GM18517 (cell line): ENCODE results near the gene ZNF697.
"Not testable (repeated sequence)": the region's sequence is repeated elsewhere in the genome, so short reads cannot be mapped to it uniquely, and the experiment has no call there.

Source experiments
- ATAC-seq: cut with Tn5 transposase; IDR thresholded peaks from one replicate; pipeline ENCODE4 v1.9.1; 2021; ENCODE audit warnings: mild to moderate bottlenecking, moderate library complexity; ENCODE audit not compliant: unreplicated experiment

Gene ZNF697

GRCh38 chr1:119632103-119632490 lies 16.0 kb downstream of the ZNF697 start:
- no peak for ATAC-seq

- ATAC-seq, result no peak
These were observed 16.5 kb downstream of the ZNF697 start for GRCh38 chr1:119631433-119632102.

- ATAC-seq, result no peak
These were observed 17.0 kb downstream of the ZNF697 start for GRCh38 chr1:119631086-119631432.

GRCh38 chr1:119626841-119627240 lies 21.2 kb downstream of the ZNF697 start:
- ATAC-seq, result no peak

- no peak for ATAC-seq
These were observed 22.0 kb downstream of the ZNF697 start for GRCh38 chr1:119626011-119626545.

GRCh38 chr1:119623678-119624077 lies 24.4 kb downstream of the ZNF697 start:
- no peak for ATAC-seq

- no peak for ATAC-seq
These were observed 24.9 kb downstream of the ZNF697 start for GRCh38 chr1:119623193-119623515.

- ATAC-seq, result no peak
These were observed 25.5 kb downstream of the ZNF697 start for GRCh38 chr1:119622311-119623192.

- no peak for ATAC-seq
These were observed 26.4 kb downstream of the ZNF697 start for GRCh38 chr1:119621705-119622104.

GRCh38 chr1:119617751-119618691 lies 30.0 kb downstream of the ZNF697 start:
- no peak for ATAC-seq

GRCh38 chr1:119616748-119617147 lies 31.3 kb downstream of the ZNF697 start:
- not testable (repeated sequence) for ATAC-seq

- not testable (repeated sequence) for ATAC-seq
These were observed 33.0 kb downstream of the ZNF697 start for GRCh38 chr1:119615100-119615499.

GRCh38 chr1:119613769-119614720 lies 34.0 kb downstream of the ZNF697 start:
- peak; percentile 80 for ATAC-seq

- ATAC-seq, result peak; percentile 57
These were observed 36.4 kb downstream of the ZNF697 start for GRCh38 chr1:119611701-119612113.

GRCh38 chr1:119608816-119609215 lies 39.2 kb downstream of the ZNF697 start:
- not testable (repeated sequence) for ATAC-seq

- not testable (repeated sequence) for ATAC-seq
These were observed 40.8 kb downstream of the ZNF697 start for GRCh38 chr1:119607087-119607807.

GRCh38 chr1:119606394-119606793 lies 41.7 kb downstream of the ZNF697 start:
- no peak for ATAC-seq

- no peak for ATAC-seq
These were observed 42.4 kb downstream of the ZNF697 start for GRCh38 chr1:119605686-119606085.

GRCh38 chr1:119605080-119605479 lies 43.0 kb downstream of the ZNF697 start:
- not testable (repeated sequence) for ATAC-seq
